NCI-H1930 (cell line): ENCODE data around the gene SMCO1.
"Not testable (repeated sequence)": the region's sequence is repeated elsewhere in the genome, so short reads cannot be mapped to it uniquely, and the experiment has no call there.

Experiments
- DNase-seq, 2 experiments: peaks; one replicate each; lab custom pipeline; 2025; lab: John Stamatoyannopoulos, UW

The SMCO1 gene

GRCh38 chr3:196492080-196492479 lies 23.1 kb downstream of the SMCO1 start:
- no peak for DNase-seq

DNA sequence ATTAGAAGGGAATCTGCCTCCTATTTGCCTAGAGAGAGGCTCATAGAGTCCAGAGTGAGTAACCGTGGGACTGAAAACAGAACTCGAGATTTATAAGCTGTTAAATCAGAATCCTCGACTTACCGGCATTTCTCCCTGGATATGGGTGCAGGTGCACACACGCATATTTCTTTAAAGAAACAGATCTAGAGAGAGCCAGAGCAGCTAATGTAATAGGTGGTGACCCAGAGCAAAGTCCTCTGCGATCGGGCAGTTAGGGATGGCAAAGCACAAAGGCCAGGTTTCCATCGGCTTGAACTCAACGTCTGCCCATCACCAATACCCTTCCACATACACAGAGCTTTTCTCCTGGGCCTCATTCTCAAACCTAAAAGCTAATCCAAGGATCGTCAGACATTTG lies 25.4 kb downstream of the SMCO1 start:
- DNase-seq: no peak

- no peak for DNase-seq
Measured at GRCh38 chr3:196486263-196486662, 28.9 kb downstream of the SMCO1 start.

GRCh38 chr3:196477678-196478077 lies 37.5 kb downstream of the SMCO1 start:
- DNase-seq: no peak

DNA sequence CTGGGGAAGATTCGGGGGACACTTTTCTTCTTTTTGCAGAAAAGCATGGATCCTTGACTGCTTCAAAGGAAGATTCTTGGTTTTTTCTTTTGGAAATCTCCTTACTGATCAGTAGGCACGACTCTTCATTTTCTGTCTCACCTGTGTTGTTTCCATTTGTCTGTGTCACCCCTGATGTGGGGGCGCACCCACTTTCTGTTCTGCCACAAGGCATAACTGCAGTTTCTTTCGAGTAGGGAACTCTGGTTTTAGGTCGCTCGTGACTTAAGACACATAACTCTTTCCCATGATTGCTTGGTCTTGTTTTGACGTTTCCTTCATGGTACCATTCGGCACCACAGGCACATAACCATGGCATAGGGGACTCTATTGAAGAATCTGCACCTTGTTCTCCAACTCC lies 42.9 kb downstream of the SMCO1 start:
- DNase-seq: no peak

DNA sequence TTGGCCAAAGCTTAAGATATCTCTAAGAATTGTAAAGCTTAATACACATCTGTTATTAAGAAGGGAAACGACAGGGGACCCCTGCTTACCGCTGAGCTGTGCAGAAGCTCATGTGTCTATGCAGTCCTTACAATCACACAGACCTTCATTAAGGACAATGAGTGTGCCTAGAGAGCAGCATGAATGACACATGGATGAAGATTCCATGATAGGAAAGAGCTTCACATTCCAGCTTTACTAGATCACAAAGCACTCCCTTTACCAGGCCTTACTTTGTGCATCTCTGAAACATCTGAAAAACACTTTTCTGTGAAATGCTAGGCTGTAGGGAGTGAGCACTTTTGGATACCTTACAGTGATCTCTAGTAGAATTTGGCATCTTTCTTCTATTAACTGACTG lies 43.6 kb downstream of the SMCO1 start:
- no peak for DNase-seq

- DNase-seq: not testable (repeated sequence)
Measured at GRCh38 chr3:196470182-196470581, 45.0 kb downstream of the SMCO1 start.

DNA sequence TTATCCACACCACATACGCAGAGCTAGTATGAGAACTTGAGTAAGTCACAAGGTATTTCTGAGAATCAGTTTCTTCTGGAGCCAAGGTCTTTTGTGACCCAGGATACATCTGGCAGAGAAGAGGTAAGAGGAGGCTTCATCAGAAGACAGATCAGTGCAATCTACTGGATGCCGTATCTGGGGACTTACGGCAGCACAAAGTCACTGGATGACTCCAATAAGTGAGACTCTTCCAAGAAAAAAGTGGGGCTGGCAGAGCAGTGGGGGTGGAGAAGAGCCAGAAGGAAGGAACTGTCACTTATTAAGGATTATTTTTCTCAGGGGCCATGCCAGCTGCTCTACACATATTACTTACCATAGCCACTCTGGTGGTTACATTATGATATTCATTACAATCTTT lies 51.3 kb downstream of the SMCO1 start:
- DNase-seq: no peak

DNA sequence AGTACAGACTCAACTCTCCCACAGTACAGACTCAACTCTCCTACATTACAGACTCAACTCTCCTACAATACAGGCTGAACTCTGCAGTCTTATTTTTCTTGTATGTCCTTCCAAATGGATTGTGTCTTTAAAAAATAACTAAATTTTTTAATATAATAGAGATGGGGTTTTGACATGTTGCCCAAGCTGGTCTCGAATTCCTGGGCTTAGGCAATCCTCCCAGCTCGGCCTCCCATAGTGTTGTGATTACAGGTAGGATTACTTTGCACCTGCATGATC lies 51.7 kb downstream of the SMCO1 start:
- no peak for DNase-seq

- not testable (repeated sequence) for DNase-seq
Measured at GRCh38 chr3:196462680-196463477, 52.3 kb downstream of the SMCO1 start.

DNA sequence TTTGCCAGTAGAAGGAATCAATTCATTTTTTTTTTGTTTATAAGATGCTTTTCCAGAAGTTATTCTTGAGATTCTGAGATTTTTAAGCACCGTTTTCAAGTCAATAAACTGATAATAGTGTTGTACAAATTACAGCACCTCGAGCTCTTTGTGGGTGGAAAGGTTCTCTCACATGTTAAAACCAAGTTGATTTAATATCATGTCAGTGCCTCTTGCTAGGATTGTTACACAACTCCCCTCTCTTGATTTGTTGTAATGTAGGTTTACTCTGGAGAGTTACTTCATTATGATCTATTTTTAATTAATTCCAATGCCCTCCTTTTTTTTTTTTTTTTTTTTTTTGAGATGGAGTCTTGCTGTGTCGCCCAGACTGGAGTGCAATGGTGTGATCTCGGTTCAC lies 57.1 kb downstream of the SMCO1 start:
- no peak for DNase-seq

DNA sequence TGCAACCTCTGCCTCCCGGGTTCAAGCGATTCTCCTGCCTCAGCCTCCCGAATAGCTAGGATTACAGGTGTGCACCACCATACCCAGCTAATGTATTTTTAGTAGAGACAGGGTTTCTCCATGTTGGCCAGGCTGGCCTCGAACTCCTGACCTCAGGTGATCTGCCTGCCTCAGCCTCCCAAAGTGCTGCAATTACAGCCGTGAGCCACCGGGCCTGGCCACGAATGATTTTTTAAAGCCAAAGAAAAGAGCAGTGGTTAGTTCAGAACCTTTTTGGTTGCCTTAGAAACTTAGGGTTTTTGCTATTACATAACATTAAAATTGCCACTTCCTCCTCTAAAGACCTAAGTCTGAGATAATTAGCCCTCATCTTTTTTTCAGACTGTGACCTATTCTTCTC lies 57.7 kb downstream of the SMCO1 start:
- DNase-seq: not testable (repeated sequence)
